SU-DHL-6 (cell line): ENCODE data around the gene PPP2R3C.

Experiments
- H2AFZ ChIP-seq: fragments of 200-600 bp; sonication (generic); 2 replicates; pipeline ENCODE4 v1.6.1; 2014; ENCODE audit warnings: low read depth, mild to moderate bottlenecking, moderate library complexity, mixed read lengths, antibody characterized with exemption, low read length; ENCODE audit not compliant: severe bottlenecking
- H3F3A ChIP-seq: fragments of 200-600 bp; shearing (Covaris generic); 2 replicates; pipeline ENCODE4 v1.6.0; 2016; ENCODE audit warnings: antibody characterized with exemption, mild to moderate bottlenecking; ENCODE audit not compliant: insufficient read depth
- H3K27ac ChIP-seq: fragments of 200-600 bp; sonication (generic); 2 replicates; pipeline ENCODE4 v1.5.1; 2016; ENCODE audit warnings: low read depth, mild to moderate bottlenecking, low read length, moderate library complexity, mixed read lengths
- H3K27me3 ChIP-seq: fragments of 200-600 bp; sonication (generic), shearing (Covaris generic); 2 replicates; pipeline ENCODE4 v1.6.0; 2014; ENCODE audit warnings: mild to moderate bottlenecking, low read length
- H3K36me3 ChIP-seq: fragments of 200-600 bp; sonication (generic); 2 replicates; pipeline ENCODE4 v1.6.1; 2014; ENCODE audit warnings: mild to moderate bottlenecking, low read length, mixed read lengths
- H3K4me2 ChIP-seq: fragments of 300-600, 200-600 bp; shearing (Covaris generic), sonication (generic); 2 replicates; pipeline ENCODE4 v1.6.0; 2014; ENCODE audit warnings: low read length, low read depth, mild to moderate bottlenecking; ENCODE audit not compliant: poor library complexity, severe bottlenecking
- H3K4me3 ChIP-seq: fragments of 200-600 bp; sonication (generic); 2 replicates; pipeline ENCODE4 v1.5.1; 2014; ENCODE audit warnings: antibody characterized with exemption, low read length, mild to moderate bottlenecking, mixed read lengths; ENCODE audit not compliant: insufficient read depth, poor library complexity, severe bottlenecking
- H3K79me2 ChIP-seq: fragments of 200-600 bp; sonication (generic); 2 replicates; pipeline ENCODE4 v1.6.1; 2014; ENCODE audit warnings: mild to moderate bottlenecking, low read length, moderate library complexity; ENCODE audit not compliant: insufficient read depth
- H3K9ac ChIP-seq: fragments of 200-600 bp; sonication (generic); 2 replicates; pipeline ENCODE4 v1.7.0; 2014; ENCODE audit warnings: mild to moderate bottlenecking, low read length
- H3K9me2 ChIP-seq: fragments of 200-600 bp; sonication (generic); replicated peaks from 2 replicates; pipeline ENCODE4 v1.6.1; 2014; ENCODE audit warnings: low read length; ENCODE audit not compliant: insufficient read depth
- H3K9me3 ChIP-seq: fragments of 200-600 bp; sonication (generic); 2 replicates; pipeline ENCODE4 v1.6.1; 2014; ENCODE audit warnings: low read length, mixed read lengths; ENCODE audit not compliant: insufficient read depth
- H4K20me1 ChIP-seq: fragments of 200-600 bp; sonication (generic); 2 replicates; pipeline ENCODE4 v1.6.1; 2014; ENCODE audit warnings: low read depth, mild to moderate bottlenecking, antibody characterized with exemption, low read length, moderate library complexity, mixed read lengths
- EZH2phosphoT487 ChIP-seq: fragments of 200-600 bp; sonication (generic), shearing (Covaris generic); conservative IDR thresholded peaks from 2 replicates; pipeline ENCODE4 v1.6.1; 2018; ENCODE audit warnings: mild to moderate bottlenecking, antibody characterized with exemption, low read length, moderate library complexity, mixed read lengths
- TF ChIP-seq, protein P1 (sequence below): fragments of 200-600 bp; sonication (generic); IDR thresholded peaks from one replicate; pipeline ENCODE4 v1.5.1; 2017; ENCODE audit warnings: antibody characterized with exemption, mild to moderate bottlenecking, low read length, moderate library complexity; ENCODE audit not compliant: insufficient read depth, poor library complexity, severe bottlenecking

PPP2R3C gene

DNA sequence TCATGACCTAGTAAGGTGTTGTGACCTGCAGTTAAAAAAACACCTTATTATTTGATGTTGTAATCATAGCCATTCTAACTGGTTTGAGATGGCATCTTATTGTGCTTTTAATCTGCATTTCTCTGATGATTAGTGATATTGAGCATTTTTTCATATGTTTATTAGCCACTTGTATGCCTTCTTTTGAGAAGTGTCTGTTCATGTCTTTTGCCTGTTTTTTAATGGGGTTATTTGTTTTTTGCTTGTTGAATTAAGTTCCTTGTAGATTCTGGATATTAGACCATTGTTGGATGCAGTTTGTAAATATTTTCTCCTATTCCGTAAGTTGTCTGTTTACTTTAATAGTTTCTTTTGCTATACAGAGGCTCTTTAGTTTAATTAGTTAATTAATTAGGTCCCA is 41.6 kb upstream of the PPP2R3C start:
- Histone ChIP-seq H3K79me2 (peaks cover 18% of the 10 kb centered on the region), H4K20me1 (no peaks in the 10 kb centered on the region), H3K4me2 (no peak overlapping the region), H3K27me3 (no peaks in the 10 kb centered on the region), H3K9me2 (no peaks in the 10 kb centered on the region), H3K27ac (no peak overlapping the region), H3K36me3 (no peaks in the 10 kb centered on the region; the same call in 1 of the 2 replicates), H3K9ac (no peak overlapping the region), H2AFZ (no peak overlapping the region), H3K9me3 (no peaks in the 10 kb centered on the region), H3F3A (no peaks in the 10 kb centered on the region), H3K4me3 (no peak overlapping the region)
- TF ChIP-seq EZH2phosphoT487, result no peak
- TF ChIP-seq, protein P1, sequence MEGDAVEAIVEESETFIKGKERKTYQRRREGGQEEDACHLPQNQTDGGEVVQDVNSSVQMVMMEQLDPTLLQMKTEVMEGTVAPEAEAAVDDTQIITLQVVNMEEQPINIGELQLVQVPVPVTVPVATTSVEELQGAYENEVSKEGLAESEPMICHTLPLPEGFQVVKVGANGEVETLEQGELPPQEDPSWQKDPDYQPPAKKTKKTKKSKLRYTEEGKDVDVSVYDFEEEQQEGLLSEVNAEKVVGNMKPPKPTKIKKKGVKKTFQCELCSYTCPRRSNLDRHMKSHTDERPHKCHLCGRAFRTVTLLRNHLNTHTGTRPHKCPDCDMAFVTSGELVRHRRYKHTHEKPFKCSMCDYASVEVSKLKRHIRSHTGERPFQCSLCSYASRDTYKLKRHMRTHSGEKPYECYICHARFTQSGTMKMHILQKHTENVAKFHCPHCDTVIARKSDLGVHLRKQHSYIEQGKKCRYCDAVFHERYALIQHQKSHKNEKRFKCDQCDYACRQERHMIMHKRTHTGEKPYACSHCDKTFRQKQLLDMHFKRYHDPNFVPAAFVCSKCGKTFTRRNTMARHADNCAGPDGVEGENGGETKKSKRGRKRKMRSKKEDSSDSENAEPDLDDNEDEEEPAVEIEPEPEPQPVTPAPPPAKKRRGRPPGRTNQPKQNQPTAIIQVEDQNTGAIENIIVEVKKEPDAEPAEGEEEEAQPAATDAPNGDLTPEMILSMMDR, result no peak

DNA sequence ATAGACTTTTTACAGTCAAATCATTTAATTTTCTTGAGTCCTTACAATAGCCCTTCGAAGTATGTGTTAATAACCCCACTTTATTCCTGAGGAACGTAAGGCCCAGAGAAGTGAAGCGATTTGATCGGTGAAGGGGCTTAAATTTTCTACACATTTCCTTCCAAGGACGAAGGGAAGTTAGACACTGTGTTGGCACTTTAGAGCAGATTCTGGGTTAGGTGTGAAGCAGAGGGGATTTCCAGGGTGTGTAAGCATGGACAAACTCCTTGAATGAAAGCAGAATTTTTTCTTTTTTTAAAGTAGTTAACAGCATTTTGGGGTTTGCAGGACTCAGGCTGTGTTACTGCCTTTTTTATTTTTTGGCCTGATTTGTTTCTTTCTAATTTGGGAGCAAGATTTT is 39.4 kb upstream of the PPP2R3C start:
- Histone ChIP-seq H3K9me3 (no peaks in the 10 kb centered on the region), H3F3A (0 out of 2 replicates have a peak, but pooled peaks cover under 1% of the 10 kb centered on the region), H3K9me2 (no peaks in the 10 kb centered on the region), H3K9ac (no peak overlapping the region), H4K20me1 (no peaks in the 10 kb centered on the region), H3K27me3 (no peaks in the 10 kb centered on the region), H3K27ac (no peak overlapping the region), H2AFZ (no peak overlapping the region), H3K79me2 (peaks cover 22% of the 10 kb centered on the region), H3K36me3 (no peaks in the 10 kb centered on the region), H3K4me3 (no peak overlapping the region), H3K4me2 (no peak overlapping the region)
- no peak for TF ChIP-seq EZH2phosphoT487
- TF ChIP-seq, protein P1, result no peak

DNA sequence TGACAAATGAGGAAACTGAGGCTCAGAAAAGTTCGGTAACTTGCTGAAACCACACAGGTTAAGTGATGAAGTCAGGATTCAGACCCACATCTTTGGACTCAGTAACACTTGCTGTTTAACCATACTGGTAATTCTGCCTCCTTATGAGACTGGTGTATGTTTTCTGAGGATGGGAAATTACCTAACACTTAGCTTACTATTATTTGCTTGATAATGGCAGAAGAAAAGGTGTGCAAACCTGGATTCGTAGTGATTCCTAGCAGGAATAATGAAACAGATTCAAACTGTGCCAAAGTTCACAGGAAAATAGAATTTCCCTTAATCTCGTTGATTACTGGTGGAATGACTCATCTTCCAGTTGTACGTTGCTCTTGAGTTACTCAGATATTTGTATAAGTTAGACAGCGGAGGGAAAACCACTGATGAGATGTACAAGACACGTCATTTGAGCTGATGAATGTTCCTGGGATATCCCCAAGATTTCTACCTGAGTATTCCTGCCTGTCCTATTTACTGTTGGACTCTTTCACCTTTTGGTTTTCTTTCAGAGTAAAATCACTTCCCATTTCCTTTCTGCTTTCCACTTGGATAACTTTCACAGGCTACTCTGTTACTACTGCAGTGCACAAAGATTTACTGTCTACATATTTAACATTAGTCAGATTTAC is 38.1 kb upstream of the PPP2R3C start:
- H3K27ac ChIP-seq, result no peak overlapping the region
- no peak overlapping the region for H3K4me2 ChIP-seq
- no peak overlapping the region for H3K4me3 ChIP-seq
- H3K36me3 ChIP-seq, result no peaks in the 10 kb centered on the region
- no peaks in the 10 kb centered on the region for H3K27me3 ChIP-seq
- TF ChIP-seq EZH2phosphoT487, result no peak
- TF ChIP-seq, protein P1, result no peak
- 0 out of 2 replicates have a peak, but pooled peaks cover 3% of the 10 kb centered on the region for H3F3A ChIP-seq
- H4K20me1 ChIP-seq, result no peaks in the 10 kb centered on the region
- H3K9ac ChIP-seq, result no peak overlapping the region
- H3K9me3 ChIP-seq, result no peaks in the 10 kb centered on the region
- H3K79me2 ChIP-seq, result peaks cover 21% of the 10 kb centered on the region
- no peak overlapping the region for H2AFZ ChIP-seq
- no peaks in the 10 kb centered on the region for H3K9me2 ChIP-seq
